Measurements from ENCODE around the gene RPL38.
"Not testable (repeated sequence)": the region's sequence is repeated elsewhere in the genome, so short reads cannot be mapped to it uniquely, and the experiment has no call there.

The RPL38 gene

DNA sequence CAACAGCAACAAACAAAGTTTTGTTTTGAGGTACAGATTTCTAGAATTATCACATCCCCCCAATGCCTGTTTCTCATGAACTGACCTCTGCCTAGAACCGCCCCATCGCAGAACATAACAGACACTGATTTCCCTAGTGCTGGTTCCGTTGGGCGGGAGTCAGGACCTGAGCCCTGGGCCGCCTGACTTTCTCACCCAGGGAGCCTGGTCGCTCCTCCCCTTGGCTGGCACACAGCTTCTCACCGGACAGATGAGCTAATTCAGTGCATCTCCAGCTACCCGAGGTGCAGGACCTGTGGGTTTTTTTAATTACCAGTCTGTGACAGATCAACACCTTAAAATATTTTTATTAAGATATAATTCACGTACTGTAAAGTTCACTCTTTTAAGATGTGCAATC is 20.1 kb upstream of the RPL38 start:
- DNase-seq (ENCODE audit: low read depth, low spot score): no peak

DNA sequence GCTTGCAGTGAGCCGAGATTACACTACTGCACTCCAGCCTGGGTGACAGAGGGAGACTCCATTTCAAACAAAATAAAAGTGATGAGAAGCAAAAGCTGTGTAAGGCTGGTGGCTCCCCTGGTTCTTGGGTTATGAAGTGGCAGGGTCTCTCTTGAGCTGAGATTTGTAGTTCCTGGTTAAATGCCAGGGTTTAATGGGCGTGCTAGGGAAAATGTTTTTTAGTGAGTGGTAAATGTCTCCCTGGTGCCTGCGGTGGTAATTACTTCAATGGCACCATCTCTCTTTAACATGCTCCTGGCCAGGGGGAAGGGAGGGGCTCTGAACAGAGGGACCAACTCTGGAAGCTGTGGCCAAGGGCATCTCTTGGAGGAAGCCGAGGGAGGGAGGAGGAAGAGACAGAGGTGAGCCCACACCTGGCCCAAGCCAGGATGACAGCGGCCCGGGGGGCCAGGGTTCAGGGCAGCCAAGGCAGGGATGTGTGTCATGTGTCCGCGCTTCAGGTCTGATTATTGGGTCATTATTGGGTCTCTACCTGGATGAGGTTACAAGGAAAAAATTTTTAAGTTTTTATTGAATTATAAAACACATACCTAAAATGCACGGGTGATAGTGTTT is 17.8 kb upstream of the RPL38 start:
- no peak for DNase-seq (ENCODE audit: low read depth, low spot score)

DNA sequence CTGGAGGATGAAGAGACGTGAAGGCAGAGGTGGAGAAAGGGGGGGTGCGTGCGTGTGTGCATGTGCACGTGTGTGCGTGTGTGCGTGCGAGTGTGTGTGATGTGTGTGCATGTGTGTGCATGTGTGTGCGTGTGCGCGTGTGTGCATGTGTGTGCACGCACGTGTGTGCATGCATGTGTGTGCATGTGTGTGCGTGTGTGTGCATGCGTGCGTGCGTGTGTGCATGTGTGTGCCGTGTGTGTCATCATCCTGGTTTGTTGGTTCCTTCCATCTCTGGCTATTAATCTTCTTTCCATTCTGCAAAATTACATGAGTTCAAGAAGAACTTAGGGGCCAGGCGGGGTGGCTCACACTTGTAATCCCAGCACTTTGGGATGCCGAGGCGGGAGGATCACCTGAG is 17.0 kb upstream of the RPL38 start:
- DNase-seq (ENCODE audit: low read depth, low spot score): no peak

DNA sequence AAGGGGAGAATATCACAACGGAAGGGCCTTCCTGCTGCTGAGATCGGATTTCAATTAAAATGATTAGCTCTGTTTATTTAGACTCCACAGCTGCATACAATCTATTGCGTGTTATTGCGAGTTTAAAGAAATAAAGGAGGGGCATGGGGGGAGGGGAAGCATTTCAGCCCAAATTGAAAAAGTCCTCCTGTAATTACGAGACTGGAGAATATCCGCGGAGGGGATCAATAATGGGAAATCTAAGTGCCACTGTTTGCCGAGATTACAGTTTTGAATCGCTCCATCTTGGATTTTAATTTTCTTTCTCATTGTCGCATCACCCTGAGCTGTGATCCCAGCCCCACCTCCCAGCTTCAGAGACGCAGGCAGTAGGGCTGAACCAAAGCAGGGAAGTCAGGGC is 15.7 kb upstream of the RPL38 start:
- no peak for DNase-seq (ENCODE audit: low read depth, low spot score)

DNA sequence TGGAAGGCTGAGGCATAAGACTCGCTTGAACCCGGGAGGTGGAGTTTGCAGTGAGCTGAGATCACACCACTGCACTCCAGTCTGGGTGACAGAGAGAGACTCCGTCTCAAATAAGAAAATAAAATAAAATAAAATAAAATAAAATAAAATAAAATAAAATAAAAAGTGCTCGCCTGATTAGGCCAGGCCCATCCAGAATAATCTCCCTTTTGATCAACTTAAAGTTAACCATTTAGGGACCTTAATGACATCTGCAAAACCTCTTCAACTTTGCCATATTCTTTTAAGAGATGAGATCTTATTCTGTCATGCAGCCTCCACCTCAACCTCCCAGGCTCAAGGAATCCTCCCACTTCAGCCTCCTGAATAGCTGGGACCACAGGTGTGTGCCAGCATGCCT is 14.8 kb upstream of the RPL38 start:
- not testable (repeated sequence) for DNase-seq (ENCODE audit: low read depth, low spot score)

DNA sequence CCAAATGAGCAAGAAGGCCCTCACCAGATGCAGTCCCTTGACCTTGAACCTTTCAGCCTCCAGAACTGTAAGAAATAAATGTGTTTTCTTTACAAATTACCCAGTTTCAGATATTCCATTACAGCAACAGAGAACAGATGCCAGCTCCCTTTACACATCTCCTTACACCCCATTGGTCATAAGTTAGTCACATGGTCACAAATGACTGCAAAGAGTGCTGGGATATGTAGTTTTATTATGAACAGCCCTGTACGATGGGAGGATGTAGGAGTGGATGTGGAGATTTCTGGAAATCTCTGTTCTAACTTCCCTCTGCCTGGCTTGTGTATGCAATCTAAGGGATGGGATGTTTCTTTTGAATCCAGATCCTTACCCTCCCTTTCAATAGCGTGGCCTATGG is 13.3 kb upstream of the RPL38 start:
- DNase-seq (ENCODE audit: low read depth, low spot score): no peak

DNA sequence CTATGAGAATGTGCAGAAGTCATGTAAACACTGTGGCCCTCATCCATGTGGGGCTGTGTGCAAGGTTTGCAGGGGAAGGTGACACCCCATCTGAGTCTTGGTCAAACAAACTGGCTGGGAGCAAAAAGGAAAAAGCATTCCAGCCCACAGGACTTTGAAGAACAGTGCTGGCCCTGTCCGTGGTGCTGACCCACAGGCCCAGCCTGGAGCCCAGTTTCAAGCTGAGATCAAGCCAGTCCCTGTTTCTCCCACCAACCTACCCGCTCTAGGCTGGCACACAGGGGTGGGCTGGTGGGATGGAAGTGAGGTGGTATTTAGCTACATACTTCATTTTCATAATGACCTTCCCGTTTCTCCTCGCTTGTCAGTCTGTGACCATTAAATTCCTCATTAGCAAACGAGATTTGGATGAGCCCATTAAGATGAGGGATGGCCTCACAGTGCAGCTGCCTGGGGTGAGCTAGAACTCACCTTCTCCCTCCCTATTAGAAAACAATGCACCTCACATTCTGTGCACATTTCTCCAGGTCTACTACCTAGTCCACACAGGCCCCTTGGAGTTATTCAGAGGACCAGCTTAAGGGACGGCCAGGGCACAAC is 12.6 kb upstream of the RPL38 start:
- no peak for DNase-seq (ENCODE audit: low read depth, low spot score)

DNA sequence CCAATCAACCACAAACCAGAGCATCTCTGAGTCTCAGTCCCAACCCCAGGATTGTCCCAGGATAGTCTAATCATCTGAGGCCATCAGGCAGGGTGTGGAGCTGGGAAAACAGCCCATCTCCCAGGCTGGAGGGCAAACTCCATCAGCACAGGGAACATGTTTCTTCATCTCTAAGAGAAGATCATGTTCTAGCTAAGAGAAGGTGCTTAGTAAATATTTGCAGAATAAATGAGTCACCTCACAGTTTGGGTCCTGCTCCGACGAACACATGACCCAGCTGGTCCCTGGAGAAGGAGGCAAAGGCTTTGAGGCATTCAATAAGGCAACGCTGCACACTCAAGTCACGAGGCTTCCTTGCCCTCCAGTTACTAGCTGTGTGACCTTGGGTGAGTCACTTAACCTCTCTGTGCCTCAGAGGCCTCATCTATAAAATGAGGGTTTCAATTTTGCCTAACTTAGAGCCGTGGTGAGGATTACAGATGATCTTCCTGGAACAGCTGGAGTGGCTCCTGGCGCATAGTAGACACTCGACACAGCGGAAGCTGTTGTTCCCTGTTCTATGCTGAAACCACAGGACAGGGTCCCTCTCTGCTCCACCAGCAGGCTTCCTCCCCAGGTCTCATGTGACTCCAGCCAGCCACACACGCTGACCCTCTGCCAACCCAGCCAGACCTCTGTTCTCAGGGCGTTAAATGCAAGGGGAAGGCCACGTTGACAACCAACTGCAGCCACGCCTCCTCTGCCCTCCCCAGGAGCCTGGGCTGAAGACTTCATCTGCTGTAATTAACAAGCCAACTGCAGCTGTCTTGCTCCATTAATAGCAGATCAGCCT is 10.3 kb upstream of the RPL38 start:
- DNase-seq (ENCODE audit: low read depth, low spot score): no peak

DNA sequence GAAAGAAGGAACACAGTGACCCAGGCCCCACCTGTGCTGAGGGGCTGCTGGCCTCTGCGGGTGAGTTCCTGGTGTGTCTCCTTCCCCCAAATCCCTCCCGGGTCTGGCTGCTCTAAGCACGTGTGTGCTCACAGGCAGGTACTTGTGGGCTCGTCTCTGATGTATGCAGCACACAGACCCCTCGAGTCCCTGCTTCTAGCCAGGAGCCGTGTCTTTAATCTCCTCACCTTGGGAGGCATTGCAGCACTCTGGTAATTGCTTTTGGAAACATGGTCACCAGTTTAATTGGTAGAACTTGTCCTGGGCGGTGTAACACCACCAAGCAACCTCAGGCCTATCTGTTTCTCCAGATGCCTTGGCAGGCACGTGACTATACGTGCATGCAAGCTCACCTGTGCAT is 8.8 kb upstream of the RPL38 start:
- no peak for DNase-seq (ENCODE audit: low read depth, low spot score)

DNA sequence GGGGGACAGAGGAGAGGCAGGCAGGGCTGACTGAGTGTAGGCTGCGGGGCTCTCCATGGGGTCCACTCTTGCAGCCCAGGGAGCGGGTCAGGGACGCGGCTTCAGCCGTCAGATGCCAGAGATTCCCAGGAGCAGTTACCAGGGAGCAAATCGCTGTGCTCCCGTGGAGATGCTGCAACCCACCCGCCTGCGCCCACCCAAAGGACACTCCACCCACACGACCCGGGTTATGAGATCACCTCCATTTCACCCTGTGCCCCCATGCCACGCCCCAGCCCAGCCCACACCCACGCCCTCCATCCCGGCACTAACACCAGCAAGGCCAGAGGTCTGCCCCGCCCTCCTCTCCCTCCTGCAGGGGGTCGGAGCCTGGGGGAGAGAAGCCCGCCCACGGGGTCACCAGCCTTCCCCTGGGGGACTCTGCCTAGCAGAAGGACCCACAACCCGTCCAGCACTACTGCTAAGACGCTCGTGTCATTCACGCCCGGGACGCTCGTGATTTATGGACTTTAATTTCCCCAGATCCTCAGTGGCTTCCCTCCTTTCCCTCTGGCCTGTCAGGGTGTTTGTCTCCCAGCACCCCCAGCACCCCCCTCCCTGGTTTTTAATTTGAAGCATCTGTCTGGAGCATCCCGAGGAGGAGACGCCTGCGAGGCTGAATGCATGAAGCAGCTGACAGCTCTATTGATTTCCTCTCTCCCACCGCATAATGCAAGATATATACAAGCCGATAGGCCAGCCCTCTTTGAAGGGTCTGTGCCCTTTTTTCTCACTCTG is 6.7 kb upstream of the RPL38 start:
- DNase-seq (ENCODE audit: low read depth, low spot score): no peak

DNA sequence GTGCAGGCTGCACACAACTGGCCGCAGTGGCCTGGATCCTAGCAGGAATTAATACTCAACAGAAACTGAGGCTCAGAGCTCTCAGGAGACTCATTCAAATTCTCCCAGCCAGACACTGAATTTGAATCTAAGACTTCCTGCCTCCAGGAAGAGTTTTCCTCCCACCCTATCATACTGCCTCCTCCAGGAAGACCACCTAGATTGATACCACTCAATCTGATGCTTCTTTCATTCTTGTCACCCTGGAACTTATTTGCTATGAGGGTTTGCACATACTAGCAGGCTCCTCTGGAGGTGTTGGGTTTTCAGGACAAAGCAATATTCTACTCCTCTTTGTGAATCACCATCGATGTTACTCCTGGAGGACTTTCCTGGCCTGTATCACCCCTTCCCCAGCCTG is 5.7 kb upstream of the RPL38 start:
- DNase-seq (ENCODE audit: low read depth, low spot score): no peak

DNA sequence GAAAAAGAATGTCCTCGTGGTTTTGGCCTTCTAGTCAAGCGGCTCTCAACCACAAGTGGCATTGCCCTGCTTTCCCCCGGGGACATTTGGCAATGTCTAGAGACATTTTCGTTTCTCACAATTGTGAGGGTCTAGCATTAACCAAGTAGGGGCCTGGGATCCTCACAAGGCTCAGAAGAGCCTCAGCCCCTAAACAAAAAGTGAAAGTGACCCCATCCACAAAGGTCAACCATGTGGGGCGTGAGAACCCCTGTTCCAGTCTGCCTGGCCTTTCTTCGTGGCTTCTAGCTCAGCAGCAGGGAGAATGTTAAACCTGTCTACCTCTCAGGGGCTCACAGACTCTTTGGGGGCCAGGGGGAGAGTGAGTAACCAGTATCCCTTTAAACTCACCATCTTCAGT is 4.8 kb upstream of the RPL38 start:
- no peak for DNase-seq (ENCODE audit: low read depth, low spot score)

DNA sequence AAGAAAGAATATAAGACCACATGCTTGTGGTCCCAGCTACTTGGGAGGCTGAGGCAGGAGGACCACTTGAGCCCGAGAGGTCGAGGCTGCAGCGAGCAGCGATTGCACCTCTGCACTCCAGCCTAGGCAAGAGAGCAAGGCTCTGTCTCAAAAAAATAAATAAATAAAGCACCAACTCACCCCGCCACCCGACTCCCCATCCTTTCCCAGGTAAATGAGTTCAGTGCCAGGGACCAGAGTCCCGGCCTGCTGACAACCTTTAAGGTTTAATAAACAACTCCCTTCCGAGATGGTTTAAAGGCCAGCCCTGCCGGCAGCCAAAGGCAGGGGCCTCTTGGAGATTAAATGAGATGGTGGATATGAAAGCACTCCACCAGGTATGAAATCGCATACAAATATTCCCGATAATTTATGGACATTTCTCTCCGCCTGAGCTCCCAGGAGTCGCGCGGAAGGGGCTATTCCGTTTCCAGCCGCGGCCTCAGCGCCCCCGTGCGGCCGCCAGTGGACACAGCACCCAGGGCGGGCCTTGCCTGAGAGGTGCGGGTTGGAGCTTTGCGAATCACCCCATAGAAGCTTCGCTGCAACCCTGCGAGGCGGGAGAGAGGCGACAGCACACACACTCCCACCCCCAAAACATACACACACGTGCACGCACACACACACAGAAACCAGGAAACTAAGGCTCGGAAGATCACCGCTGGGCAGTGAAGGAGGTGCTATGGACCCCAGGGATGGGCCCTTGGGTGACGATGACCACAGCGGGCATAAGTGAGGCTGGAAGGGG is 4.0 kb upstream of the RPL38 start:
- DNase-seq (ENCODE audit: low read depth, low spot score): no peak

DNA sequence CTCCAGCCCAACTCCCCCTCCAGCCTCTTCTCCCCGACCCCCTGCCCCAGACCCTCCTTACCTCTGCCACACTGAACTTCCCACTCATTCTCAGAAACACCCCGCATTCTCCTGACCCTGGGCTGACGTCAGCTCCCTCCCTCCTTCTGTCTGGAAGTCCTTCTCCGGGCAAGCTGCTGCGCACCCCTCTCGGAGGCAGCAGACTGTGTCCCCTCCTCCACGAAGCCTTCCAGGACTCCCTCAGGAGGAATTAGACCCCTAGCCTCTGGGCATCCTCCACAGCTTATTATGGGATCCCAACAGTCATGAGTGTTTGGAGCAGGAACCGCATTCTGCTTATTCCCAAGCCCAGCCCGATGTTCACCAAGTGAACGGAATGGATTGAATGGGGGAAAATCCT is 3.4 kb upstream of the RPL38 start:
- no peak for DNase-seq (ENCODE audit: low read depth, low spot score)

DNA sequence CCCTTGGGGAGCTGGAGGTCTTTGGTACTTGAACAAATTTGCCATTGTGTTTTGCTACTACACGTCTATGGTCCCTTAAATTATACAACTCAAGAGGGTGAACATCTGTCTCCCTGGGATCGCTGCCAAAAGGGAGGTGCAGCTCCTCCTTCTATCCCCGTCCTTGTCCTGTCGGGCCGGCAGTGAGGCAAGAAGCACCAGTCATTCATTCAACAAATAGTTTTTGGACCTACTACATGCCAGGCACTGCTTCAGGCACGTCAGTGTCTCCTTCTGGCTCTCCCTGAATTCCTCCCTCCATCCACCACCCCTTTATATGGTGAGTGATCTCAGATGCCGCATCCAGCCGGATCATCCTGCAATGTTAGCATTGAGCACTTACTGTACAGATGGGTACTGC is 2.2 kb upstream of the RPL38 start:
- no peak for DNase-seq (ENCODE audit: low read depth, low spot score)

DNA sequence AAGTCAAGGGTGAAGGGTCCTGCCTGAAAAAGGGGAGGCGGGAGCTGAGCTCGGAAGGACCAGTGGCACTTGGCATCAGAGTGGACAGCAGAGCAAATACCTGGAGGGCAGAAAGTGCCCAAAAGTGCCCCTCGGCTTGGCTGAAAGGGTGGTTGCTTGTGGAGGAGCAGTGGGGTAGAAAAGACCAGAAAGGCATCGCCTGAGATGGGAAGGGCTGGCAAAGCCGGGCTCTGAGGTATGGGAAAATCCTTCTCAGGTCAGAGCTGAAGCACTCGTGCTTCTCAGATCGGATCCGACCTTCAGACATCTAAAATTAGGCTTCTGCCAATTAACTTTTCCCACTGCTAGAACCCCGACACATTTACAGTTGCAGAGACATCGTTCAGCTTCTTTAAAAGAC is 1.5 kb upstream of the RPL38 start:
- DNase-seq (ENCODE audit: low read depth, low spot score): no peak

DNA sequence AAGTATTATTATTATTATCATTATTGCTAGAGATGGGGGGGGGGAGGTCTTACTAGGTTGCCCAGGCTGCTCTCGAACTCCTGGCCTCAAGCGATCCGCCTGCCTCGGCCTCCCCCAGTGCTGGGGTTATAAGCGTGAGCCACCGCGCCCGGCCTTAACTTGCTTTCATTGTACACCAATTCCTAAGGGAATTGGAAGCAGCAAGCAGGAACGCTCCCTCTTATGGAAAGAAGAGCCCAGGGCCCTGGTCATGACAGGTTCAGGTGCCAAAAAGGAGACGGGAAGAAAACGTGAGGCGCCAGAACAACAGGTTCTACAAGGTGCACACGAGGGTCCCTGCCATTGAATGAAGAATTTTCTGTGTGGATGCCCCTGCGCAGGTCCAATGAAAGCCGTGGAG is 540 bp upstream of the RPL38 start:
- no peak for DNase-seq (ENCODE audit: low read depth, low spot score)

DNA sequence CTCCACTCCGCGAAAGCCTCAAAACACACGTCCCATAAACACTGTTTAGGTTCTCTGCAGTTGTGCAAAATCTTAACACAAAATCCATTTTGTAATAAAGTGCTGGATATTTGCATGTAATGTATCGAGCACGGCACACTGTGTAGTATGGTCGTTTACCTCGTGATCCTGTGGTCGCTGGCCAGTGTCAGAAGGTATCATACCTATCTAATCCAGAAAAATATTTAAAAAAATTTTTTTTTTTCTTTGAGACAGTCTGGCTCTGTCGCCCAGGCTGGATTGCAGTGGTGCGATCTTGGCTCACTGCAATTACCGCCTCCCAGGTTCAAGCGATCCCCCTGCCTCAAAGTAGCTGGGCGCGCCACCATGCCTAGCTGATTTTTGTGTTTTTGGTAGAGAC is 996 bp downstream of the RPL38 start:
- no peak for DNase-seq (ENCODE audit: low read depth, low spot score)

DNA sequence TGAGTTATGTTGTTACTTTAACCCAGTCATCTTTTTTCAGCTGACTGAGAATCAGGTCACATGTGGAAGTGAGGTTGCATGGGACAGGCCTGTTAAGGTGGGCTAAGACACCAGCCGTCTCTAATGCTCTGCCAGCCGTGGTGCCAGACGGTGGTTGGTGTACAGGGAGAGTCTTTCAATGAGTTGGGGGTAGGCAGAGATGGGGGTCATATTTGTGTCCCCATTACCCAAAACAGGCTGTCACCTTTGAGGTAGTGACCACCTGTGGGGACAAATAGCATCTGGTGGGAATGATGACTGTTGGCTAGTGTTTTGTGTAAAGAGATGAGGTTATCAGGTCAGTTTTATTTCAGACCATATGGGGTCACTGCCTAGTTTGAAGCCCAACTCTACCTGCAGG is 1.8 kb downstream of the RPL38 start:
- no peak for DNase-seq (ENCODE audit: low read depth, low spot score)

DNA sequence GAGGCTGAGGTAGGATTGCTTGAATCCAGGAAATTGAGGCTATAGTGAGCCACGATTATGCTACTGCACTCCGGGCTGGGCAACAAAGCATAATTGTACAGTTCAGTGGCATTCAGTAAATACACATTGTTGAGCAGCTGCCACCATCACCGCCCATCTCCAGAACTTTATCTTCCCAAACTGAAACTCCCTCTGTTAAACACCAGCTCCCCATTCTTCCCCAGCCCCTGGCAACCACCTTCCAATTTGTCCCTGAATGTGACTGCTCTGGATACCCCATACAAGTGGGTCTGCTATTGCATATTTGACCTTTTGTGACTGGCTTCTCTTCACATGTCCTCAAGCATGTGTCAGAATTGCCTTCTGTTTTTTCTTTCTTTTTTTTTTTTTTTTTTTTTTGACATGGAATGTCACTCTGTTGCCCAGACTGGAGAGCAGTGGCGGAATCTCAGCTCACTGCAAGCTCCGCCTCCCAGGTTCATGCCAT is 2.9 kb downstream of the RPL38 start:
- no peak for DNase-seq (ENCODE audit: low read depth, low spot score)

All from iPS DF 19.7 (cell line).